Dermis lymphatic vessel endothelial cell (primary cell): Measurements from ENCODE around the gene PCDHAC1. TPM values are rescaled to one million over a fixed set of nuclear protein-coding genes. Genes with fewer than 3 reads are reported as not detected.

Experiments used
- total RNA-seq: library from RNA; depleted of rRNA; stranded (reverse); fragments of >200 nt; gene quantifications from 2 replicates; pipeline ENCODE4 v1.2.1, GENCODE V29; 2014

Gene PCDHAC1, protein sequence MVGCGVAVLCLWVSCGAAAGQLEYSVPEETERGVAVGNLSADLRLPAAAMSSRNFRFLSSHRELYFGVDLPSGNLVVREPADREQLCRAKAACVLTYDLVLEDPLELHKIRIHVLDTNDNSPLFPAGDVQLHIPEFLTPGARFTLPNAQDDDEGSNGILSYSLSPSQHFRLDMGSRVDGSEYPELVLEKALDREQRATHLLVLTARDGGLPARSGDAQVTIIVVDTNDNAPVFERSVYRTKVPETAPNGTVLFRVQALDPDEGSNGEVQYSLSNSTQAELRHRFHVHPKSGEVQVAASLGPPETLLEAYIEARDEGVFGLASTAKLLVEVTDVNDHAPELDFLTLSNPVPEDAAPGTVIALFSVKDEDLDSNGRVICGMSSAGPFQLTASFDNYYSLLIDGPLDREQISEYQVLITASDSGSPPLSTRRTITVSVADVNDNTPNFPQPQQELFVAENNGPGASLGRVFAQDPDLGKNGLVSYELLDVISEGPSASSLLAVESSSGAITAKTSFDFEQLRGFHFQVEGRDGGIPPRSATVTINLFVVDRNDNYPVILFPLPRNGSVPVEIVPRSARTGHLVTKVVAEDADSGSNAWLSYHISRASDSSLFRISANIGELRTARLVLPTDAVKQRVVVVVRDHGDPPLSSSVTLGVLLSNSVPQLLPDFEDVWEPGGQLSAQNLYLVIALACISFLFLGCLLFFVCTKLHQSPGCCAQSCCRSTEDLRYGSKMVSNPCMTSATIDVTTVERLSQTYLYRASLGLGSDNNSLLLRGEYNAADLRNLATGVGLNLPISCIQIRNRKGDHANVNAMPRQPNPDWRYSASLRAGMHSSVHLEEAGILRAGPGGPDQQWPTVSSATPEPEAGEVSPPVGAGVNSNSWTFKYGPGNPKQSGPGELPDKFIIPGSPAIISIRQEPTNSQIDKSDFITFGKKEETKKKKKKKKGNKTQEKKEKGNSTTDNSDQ
- total RNA-seq, result 0.09 and 0.11 TPM in 2 replicates

DNA sequence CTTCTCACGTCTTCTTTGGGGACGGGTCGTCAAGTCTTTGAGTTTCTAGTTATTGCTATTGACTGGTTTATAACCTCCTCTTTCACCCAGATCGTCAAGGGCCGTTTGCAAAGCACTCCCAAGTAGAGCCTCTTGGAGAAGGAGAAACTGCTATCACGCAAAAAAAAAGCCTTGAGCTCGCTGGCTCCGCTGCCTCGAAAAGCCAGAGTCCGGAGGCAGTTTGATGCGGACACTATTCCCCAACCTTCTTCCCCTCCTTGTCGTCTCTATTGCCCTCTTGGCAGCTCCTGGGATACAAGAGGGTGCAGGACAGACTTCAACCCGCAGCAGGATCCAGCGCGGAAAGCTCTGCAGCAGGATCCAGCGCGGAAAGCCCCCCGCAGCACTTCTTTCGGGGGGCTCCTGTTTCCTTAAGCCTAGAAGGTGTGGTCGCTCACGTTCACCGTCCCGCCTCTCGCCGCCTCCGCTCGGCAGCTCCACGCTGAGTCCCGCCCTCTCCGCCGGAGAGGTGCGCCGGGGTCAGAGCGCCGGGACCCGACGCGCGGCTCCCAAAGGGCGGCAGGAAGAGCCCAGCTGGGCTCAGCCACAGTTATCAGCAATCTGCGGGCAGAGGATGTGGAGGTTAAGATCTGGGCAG lies at the start of gene PCDHAC1:
PCDHAC1 (plus strand) TSS at position 494 of the 637 bp plus-strand sequence. CDS start 594 bp downstream, outside the sequence.

DNA sequence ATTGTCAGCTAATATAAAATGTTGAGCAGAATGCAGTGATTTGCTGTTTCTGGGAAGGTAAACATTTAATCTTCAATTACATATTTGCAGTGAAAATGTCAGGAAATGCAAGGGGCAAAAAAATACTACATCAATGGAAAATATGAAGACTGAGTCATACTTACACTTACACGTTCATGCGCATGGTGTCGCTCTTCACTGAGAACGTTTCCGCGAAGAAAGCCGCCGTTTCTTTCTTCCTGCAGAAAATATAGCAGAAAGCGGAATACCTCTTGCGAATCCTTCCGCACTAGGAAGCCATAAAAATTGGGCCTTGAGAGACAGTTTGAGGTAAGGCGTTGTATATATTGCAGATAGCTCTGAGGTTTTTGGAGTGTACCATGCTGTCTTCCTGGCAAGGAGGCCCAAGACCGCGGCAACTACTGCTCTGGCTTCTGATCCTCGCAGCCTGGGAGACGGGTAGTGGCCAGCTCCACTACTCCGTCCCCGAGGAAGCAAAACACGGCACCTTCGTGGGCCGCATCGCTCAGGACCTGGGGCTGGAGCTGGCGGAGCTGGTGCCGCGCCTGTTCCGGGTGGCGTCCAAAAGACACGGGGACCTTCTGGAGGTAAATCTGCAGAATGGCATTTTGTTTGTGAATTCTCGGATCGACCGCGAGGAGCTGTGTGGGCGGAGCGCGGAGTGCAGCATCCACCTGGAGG lies 44.1 kb upstream of the PCDHAC1 start, which contains the start of gene PCDHA13:
PCDHA13 (plus strand) TSS at position 236 of the 702 bp plus-strand sequence; CDS start at position 381, 145 bp downstream.

DNA sequence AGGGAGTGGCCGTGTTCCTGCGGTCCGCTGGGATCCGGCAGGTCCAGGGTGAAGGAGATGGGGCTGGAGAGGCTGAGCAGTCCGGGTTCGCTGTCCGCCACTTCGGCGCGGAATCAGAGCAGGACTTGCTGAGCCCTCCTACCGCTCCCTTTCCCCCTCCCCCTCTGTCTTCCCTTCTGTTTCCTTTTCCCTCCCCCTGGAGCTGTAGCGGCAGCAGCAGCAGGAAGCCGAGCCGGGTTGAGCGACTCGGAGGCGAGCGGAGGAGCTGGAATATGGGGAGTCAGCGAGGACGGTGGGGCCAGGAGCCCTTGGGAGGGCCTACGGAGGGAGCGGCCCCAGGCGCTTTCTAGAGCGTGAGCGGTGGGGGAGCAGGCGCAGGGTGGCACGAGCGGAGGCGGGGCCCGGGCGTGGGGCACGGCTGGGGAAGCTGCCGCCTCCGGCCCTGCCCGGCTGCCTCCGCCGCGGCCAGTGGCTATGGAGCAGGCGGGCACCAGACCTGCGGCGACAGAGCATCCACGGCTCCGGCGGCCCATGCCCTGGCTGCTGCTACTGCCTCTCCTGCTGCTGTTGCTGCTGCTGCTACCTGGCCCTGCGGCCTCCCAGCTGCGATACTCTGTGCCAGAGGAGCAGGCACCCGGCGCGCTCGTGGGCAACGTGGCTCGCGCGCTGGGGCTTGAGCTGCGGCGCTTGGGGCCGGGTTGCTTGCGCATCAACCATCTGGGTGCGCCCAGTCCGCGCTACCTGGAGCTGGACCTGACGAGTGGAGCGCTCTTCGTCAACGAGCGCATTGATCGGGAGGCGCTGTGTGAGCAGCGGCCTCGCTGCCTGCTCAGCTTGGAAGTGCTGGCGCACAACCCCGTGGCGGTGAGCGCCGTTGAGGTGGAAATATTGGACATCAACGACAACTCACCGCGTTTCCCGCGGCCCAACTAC lies 40.5 kb downstream of the PCDHAC1 start, which contains the start of gene PCDHAC2:
PCDHAC2 (plus strand) TSS at position 184 of the 933 bp plus-strand sequence; CDS start at position 475, 291 bp downstream.

Other genes starting within 250 kb of the PCDHAC1 start
- gene HARS1, start 234.9 kb upstream of the PCDHAC1 start, total RNA-seq, result 39.4 and 52.8 TPM in 2 replicates
- 22.0 and 26.9 TPM in 2 replicates for gene HARS2, start 234.8 kb upstream of the PCDHAC1 start, total RNA-seq
- gene ZMAT2, start 225.9 kb upstream of the PCDHAC1 start, total RNA-seq, result 41.0 and 58.4 TPM in 2 replicates
- gene PCDHA1, start 140.2 kb upstream of the PCDHAC1 start, total RNA-seq, result under 0.01 and 0.09 TPM in 2 replicates
- gene PCDHA2, start 131.4 kb upstream of the PCDHAC1 start, total RNA-seq, result under 0.01 TPM in 1 of 2 replicates, not detected in the other
- 0.11 and 0.17 TPM in 2 replicates for gene PCDHA3, start 125.2 kb upstream of the PCDHAC1 start, total RNA-seq
- under 0.01 and 0.17 TPM in 2 replicates for gene PCDHA4, start 119.2 kb upstream of the PCDHAC1 start, total RNA-seq
- gene PCDHA5, start 104.7 kb upstream of the PCDHAC1 start, total RNA-seq, result under 0.01 TPM in 1 of 2 replicates, not detected in the other
- 0.09 and 0.11 TPM in 2 replicates for gene PCDHA6, start 98.3 kb upstream of the PCDHAC1 start, total RNA-seq
- 0.17 and 0.33 TPM in 2 replicates for gene PCDHA7, start 92.0 kb upstream of the PCDHAC1 start, total RNA-seq
- gene PCDHA8, start 85.1 kb upstream of the PCDHAC1 start, total RNA-seq, result under 0.01 and 0.09 TPM in 2 replicates
- gene PCDHA9, start 77.9 kb upstream of the PCDHAC1 start, total RNA-seq, result under 0.01 and 0.09 TPM in 2 replicates
- under 0.01 and 0.09 TPM in 2 replicates for gene PCDHA10, start 70.4 kb upstream of the PCDHAC1 start, total RNA-seq
- under 0.01 and 0.09 TPM in 2 replicates for gene PCDHA11, start 57.3 kb upstream of the PCDHAC1 start, total RNA-seq
- gene PCDHA12, start 51.0 kb upstream of the PCDHAC1 start, total RNA-seq, result under 0.01 TPM in 1 of 2 replicates, not detected in the other
- 0.09 TPM in 1 of 2 replicates, not detected in the other for gene PCDHA13, start 44.2 kb upstream of the PCDHAC1 start, total RNA-seq
- gene PCDHAC2, start 40.2 kb downstream of the PCDHAC1 start, total RNA-seq, result 0.11 and 0.17 TPM in 2 replicates
- gene PCDHB1, start 125.1 kb downstream of the PCDHAC1 start, total RNA-seq, result not detected in 2 replicates
- gene PCDHB2, start 168.3 kb downstream of the PCDHAC1 start, total RNA-seq, result 0.22 and 1.7 TPM in 2 replicates
- 0.22 and 0.69 TPM in 2 replicates for gene PCDHB3, start 174.2 kb downstream of the PCDHAC1 start, total RNA-seq
- gene PCDHB4, start 195.5 kb downstream of the PCDHAC1 start, total RNA-seq, result 0.09 and 0.22 TPM in 2 replicates
- gene PCDHB5, start 208.9 kb downstream of the PCDHAC1 start, total RNA-seq, result 0.43 and 0.87 TPM in 2 replicates
- gene PCDHB6, start 223.8 kb downstream of the PCDHAC1 start, total RNA-seq, result 0.09 and 0.11 TPM in 2 replicates
- 0.87 and 1.8 TPM in 2 replicates for gene PCDHB7, start 246.3 kb downstream of the PCDHAC1 start, total RNA-seq